Measurements from ENCODE around the gene MEIS1. TPM values are rescaled to one million over a fixed set of nuclear protein-coding genes. Genes with fewer than 3 reads are reported as not detected.
A peak's percentile ranks its signal among the peaks of the same experiment; 100 is the strongest.
"Not testable (repeated sequence)": the region's sequence is repeated elsewhere in the genome, so short reads cannot be mapped to it uniquely, and the experiment has no call there.

Gene MEIS1
- total RNA-seq, 4 donors from 2014 or later: 114 to 305 (median 181) TPM

DNA sequence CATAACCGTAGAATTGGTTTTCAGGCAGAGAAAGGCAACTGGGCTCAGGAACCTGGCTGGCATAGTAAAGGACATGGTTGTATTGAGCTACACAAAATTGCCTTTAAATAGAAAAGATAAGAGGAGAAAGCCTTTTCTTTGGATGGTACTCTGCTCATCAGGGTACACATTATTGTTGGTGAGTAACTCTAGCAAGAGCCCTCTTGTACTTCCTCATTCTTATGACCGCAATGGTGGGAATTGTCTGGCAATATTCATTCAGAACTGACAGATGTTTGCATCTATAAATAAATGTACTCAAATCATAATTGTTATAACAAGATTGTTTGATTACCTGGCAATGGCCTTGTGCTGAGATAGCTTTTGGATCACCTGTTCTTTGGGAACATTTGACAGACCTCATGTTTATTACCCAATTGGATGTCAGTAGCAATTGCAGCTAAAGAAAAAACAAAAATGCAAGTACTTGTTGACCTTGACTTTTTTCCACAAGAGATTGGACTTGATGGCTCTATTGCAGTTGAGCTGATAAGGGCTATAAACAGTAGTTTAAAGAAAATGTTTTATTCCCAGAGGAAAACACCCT, 43.9 kb downstream of the MEIS1 start:
- H3K36me3 ChIP-seq: peaks cover 0 to 37% of the 10 kb centered on the region in 2 donors
- WGBS, 2 donors (ENCODE audit: low coverage in 1 of 2): 10 to 28% methylated on average over 2 of the region's 2 CpGs
- peak overlapping the region in 2 of 4 donors; percentile 47 to 57 for H3K27ac ChIP-seq
- H3K9me3 ChIP-seq: no peaks in the 10 kb centered on the region
- no peaks in the 10 kb centered on the region for H3K27me3 ChIP-seq
- H3K4me3 ChIP-seq: no peak overlapping the region
- no peak for ATAC-seq
- no peak for TF ChIP-seq POLR2AphosphoS5 (IDR thresholded peaks at IDR 0.05)
- TF ChIP-seq EP300 (IDR thresholded peaks at IDR 0.05): no peak
- TF ChIP-seq POLR2A (IDR thresholded peaks at IDR 0.05): no peak
- peaks cover 19 to 82% (median 43%) of the 10 kb centered on the region in 3 donors for H3K4me1 ChIP-seq

DNA sequence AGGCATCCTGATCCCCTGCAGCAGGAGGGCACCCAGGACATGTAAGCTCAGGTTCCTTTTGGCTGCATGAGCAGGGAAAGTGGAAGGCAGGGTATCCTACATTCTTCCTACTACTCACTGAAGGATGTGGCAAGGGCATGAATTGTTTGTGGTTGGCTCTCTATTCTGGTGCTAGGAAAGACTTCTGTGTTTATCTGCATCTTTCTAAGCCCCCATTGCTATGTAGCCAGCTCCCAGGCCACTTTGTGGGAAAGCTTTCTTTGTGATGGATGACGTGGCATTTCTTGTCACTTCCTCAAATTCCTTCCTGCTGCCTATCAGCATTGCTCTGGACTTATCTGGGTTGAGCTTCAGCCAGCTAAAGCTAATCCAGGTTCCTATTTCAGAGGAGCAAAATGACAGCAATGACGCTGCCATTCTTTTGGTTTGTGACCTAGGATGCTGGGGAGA, 46.2 kb downstream of the MEIS1 start:
- Histone ChIP-seq H3K4me3 (no peak overlapping the region), H3K9me3 (no peaks in the 10 kb centered on the region), H3K27me3 (no peaks in the 10 kb centered on the region), H3K4me1 (peaks cover 15 to 63% (median 33%) of the 10 kb centered on the region in 3 donors), H3K27ac (peak overlapping the region in 1 of 4 donors; percentile 29), H3K36me3 (peaks cover 0 to 41% of the 10 kb centered on the region in 2 donors)
- 22 to 52% methylated on average over 2 of the region's 2 CpGs for WGBS, 2 donors (ENCODE audit: low coverage in 1 of 2)
- TF ChIP-seq POLR2AphosphoS5 (IDR thresholded peaks at IDR 0.05): no peak
- ATAC-seq: no peak

DNA sequence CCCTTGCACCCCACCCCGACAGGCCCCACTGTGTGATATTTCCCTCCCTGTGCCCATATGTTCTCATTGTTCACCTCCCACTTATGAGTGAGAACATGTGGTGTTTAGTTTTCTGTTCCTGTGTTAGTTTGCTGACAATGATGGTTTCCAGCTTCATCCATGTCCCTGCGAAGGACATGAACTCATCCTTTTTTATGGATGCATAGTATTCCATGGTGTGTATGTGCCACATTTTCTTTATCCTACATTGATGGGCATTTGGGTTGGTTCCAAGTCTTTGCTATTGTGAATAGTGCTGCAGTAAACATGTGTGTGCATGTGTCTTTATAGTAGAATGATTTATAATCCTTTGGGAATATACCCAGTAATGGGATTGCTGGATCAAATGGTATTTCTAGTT, 50.3 kb downstream of the MEIS1 start:
- H3K27me3 ChIP-seq, H3K27ac ChIP-seq, H3K9me3 ChIP-seq, H3K4me3 ChIP-seq, ATAC-seq: not testable (repeated sequence)
- 100% methylated on average over 2 of the region's 2 CpGs; no CpG with 5 or more reads in 1 of the 2 donors for WGBS, 2 donors (ENCODE audit: low coverage in 1 of 2)
- Histone ChIP-seq H3K4me1 (peaks cover under 1 to 62% (median 8%) of the 10 kb centered on the region in 3 donors), H3K36me3 (peaks cover 0 to 33% of the 10 kb centered on the region in 2 donors)

DNA sequence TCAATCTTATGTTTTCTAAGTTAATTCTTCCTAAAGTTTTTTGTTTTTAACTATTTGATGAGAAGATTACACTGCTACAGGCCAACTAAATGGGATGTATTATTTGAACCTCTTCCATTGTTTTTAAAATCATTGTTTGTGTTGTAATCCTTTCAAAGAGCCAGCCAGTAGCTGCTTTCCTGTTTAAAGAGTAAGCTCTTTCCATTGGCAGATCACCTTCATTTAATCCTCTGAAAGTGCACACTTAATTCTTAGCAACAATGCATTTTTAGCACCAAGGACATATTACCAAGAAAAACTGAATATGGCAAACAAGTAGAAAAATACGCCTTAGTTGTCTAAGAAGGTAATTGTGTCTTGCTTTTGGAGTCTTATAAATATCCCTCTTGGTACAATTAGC, 54.0 kb downstream of the MEIS1 start:
- Histone ChIP-seq H3K27ac (no peak overlapping the region), H3K4me3 (no peak overlapping the region), H3K27me3 (no peaks in the 10 kb centered on the region), H3K9me3 (no peaks in the 10 kb centered on the region), H3K36me3 (peaks cover 0 to 28% of the 10 kb centered on the region in 2 donors), H3K4me1 (peaks cover 16 to 77% (median 24%) of the 10 kb centered on the region in 3 donors)
- TF ChIP-seq POLR2A (IDR thresholded peaks at IDR 0.05): no peak
- no peak for TF ChIP-seq POLR2AphosphoS5 (IDR thresholded peaks at IDR 0.05)
- TF ChIP-seq, protein P1, sequence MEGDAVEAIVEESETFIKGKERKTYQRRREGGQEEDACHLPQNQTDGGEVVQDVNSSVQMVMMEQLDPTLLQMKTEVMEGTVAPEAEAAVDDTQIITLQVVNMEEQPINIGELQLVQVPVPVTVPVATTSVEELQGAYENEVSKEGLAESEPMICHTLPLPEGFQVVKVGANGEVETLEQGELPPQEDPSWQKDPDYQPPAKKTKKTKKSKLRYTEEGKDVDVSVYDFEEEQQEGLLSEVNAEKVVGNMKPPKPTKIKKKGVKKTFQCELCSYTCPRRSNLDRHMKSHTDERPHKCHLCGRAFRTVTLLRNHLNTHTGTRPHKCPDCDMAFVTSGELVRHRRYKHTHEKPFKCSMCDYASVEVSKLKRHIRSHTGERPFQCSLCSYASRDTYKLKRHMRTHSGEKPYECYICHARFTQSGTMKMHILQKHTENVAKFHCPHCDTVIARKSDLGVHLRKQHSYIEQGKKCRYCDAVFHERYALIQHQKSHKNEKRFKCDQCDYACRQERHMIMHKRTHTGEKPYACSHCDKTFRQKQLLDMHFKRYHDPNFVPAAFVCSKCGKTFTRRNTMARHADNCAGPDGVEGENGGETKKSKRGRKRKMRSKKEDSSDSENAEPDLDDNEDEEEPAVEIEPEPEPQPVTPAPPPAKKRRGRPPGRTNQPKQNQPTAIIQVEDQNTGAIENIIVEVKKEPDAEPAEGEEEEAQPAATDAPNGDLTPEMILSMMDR (IDR thresholded peaks at IDR 0.05): no peak
- no peak for TF ChIP-seq EP300 (IDR thresholded peaks at IDR 0.05)
- 31 to 35% methylated on average over 1 of the region's 1 CpG for WGBS, 2 donors (ENCODE audit: low coverage in 1 of 2)
- no peak for ATAC-seq

DNA sequence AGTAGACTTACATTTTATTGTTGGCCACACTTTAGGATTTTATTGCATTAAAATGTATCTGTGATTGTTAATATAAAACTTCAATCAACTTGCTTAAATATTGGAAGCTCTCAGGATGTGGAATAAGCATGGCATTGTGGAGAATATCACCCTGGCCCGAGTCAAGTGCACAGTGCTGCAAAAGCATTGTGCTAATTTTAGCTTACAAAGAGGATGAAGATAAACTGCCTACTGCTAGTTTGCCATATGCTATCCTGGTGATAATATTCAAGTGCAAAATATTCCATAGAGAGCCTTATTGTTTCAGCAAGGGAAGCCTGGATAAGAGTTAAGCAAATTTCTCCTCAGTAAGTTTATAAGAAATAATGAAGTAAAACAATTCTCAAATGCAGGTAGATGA, 54.5 kb downstream of the MEIS1 start:
- Histone ChIP-seq H3K27ac (no peak overlapping the region), H3K9me3 (no peaks in the 10 kb centered on the region), H3K4me3 (no peak overlapping the region), H3K36me3 (peaks cover 0 to 28% of the 10 kb centered on the region in 2 donors), H3K27me3 (no peaks in the 10 kb centered on the region), H3K4me1 (peaks cover 18 to 82% (median 26%) of the 10 kb centered on the region in 3 donors)
- 0% methylated on average over 1 of the region's 1 CpG for WGBS, 2 donors (ENCODE audit: low coverage in 1 of 2)
- no peak for ATAC-seq
- TF ChIP-seq EP300 (IDR thresholded peaks at IDR 0.05) (no peak), POLR2AphosphoS5 (IDR thresholded peaks at IDR 0.05) (no peak), POLR2A (IDR thresholded peaks at IDR 0.05) (no peak)
- TF ChIP-seq, protein P1 (IDR thresholded peaks at IDR 0.05): no peak

DNA sequence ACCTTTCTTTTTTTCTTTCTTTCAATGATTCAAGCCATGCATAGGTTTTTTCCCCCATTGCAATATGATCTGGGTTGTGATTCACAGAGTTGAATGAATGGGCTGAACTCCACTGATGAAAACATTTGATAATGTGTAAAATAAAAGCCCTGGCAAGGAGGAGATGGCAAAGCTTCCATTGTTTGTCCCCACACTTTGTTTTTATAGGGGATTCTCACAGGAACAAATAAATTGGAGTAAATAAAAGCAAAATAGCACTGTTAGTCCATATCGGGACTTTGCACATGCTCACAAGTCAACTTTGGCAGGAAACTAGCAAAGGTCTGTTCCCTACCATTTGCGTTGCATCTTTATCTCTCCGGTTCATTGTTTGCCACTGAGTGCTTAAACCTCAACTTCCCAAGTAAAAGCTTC, 55.7 kb downstream of the MEIS1 start:
- 30 to 58% methylated on average over 3 of the region's 3 CpGs for WGBS, 2 donors (ENCODE audit: low coverage in 1 of 2)
- H3K4me1 ChIP-seq: peaks cover 27 to 93% (median 34%) of the 10 kb centered on the region in 3 donors

More for the DNA sequence above, 55.7 kb downstream of the MEIS1 start:
- Histone ChIP-seq H3K27ac (peak overlapping the region in 1 of 4 donors; percentile 4), H3K36me3 (peaks cover 0 to 19% of the 10 kb centered on the region in 2 donors), H3K9me3 (no peaks in the 10 kb centered on the region), H3K4me3 (no peak overlapping the region), H3K27me3 (no peaks in the 10 kb centered on the region)
- ATAC-seq: no peak
- TF ChIP-seq, protein P1 (IDR thresholded peaks at IDR 0.05): no peak
- TF ChIP-seq EP300 (IDR thresholded peaks at IDR 0.05): no peak
- TF ChIP-seq POLR2A (IDR thresholded peaks at IDR 0.05): no peak
- TF ChIP-seq POLR2AphosphoS5 (IDR thresholded peaks at IDR 0.05): no peak

Measured in gastroesophageal sphincter (tissue), 4 donors.